K562 (cell line): Measurements from ENCODE around the gene TMEM116. TPM values are rescaled to one million over a fixed set of nuclear protein-coding genes. Genes with fewer than 3 reads are reported as not detected.

Experiments used
- ATAC-seq: fragments of 200-7000 bp; cut with Tn5 transposase; 3 replicates; pipeline ENCODE4 v1.9.1; 2020; ENCODE audit warnings: moderate library complexity
- BruUV-seq: library from RNA; stranded (reverse); fragments of 400-500 nt; replicated peaks from 2 replicates; lab custom pipeline; 2021; lab: Mats Ljungman, UMichigan
- CTCF ChIA-PET: fragments of 300-600 bp; formaldehyde crosslinking; extraction: SDS; loops from one replicate; lab custom pipeline; 2021; ENCODE audit warnings: low intra/inter-chr PET ratio; lab: Yijun Ruan, JAX
- POLR2A ChIA-PET: fragments of 300-600, 350-650 bp; sonication (Branson Sonifier 250); formaldehyde crosslinking; extraction: SDS; loops from one replicate; lab custom pipeline; 2021; ENCODE audit warnings: antibody characterized with exemption, inconsistent platforms; lab: Yijun Ruan, JAX
- DNase-seq, 4 experiments: peaks; one replicate each; pipeline versions ENCODE4 v3.0.0 to v3.0.0-alpha.2; 2011 to 2018; ENCODE audit warnings: low spot score in 3 of 4, mixed read lengths in 3 of 4; ENCODE audit errors: extremely low read depth in 1 of 4
- FAIRE-seq: peaks from 2 replicates; lab custom pipeline; 2011; peaks lifted over from hg19 to GRCh38; lab: Jason Lieb, UNC
- H2AFZ ChIP-seq: 2 replicates; pipeline ENCODE4 v1.6.0; 2011; ENCODE audit warnings: low read depth, low read length, control low read depth, inconsistent platforms
- H3K27ac ChIP-seq: fragments of 200-600 bp; 3 replicates; pipeline ENCODE4 v1.8.0; 2011; ENCODE audit warnings: low read depth, mild to moderate bottlenecking, control low read depth, inconsistent platforms, low read length, moderate library complexity, mixed read lengths; ENCODE audit errors: extremely low read depth
- H3K27me3 ChIP-seq, 2 experiments: fragments of 300-600 bp in 1 of 2; 2 replicates in 1 of 2; 3 replicates in 1 of 2; pipeline versions ENCODE4 v1.6.0 to v1.8.0; 2011; ENCODE audit warnings: inconsistent platforms in 2 of 2, low read length in 2 of 2, mild to moderate bottlenecking in 1 of 2, mixed read lengths in 1 of 2, moderate library complexity in 1 of 2; ENCODE audit not compliant: control insufficient read depth in 2 of 2, insufficient read depth in 2 of 2
- H3K36me3 ChIP-seq: fragments of 300-600 bp; 3 replicates; pipeline ENCODE4 v1.8.0; 2011; ENCODE audit warnings: mild to moderate bottlenecking, low read length, inconsistent platforms; ENCODE audit not compliant: control insufficient read depth, insufficient read depth
- H3K4me1 ChIP-seq, 2 experiments: fragments of 200-600 bp in 1 of 2; replicated peaks in 1 of 2; 2 replicates in 1 of 2; 3 replicates in 1 of 2; pipeline versions ENCODE4 v1.5.1 to v1.8.0; 2011; ENCODE audit warnings: inconsistent platforms in 2 of 2, low read length in 2 of 2, mild to moderate bottlenecking in 1 of 2, mixed read lengths in 1 of 2, moderate library complexity in 1 of 2; ENCODE audit not compliant: control insufficient read depth in 2 of 2, insufficient read depth in 2 of 2
- H3K4me2 ChIP-seq: 2 replicates; pipeline ENCODE4 v1.6.1; 2011; ENCODE audit warnings: low read length, control low read depth, inconsistent platforms, mixed read lengths; ENCODE audit not compliant: insufficient read depth
- H3K4me3 ChIP-seq: fragments of 200-600 bp; sonication (generic), shearing (Covaris generic); 2 replicates; pipeline ENCODE4 v1.5.1; 2016; ENCODE audit warnings: control low read depth, inconsistent platforms
- H3K79me2 ChIP-seq: fragments of 200-600 bp; 3 replicates; pipeline ENCODE4 v1.8.0; 2011; ENCODE audit warnings: low read length, inconsistent platforms; ENCODE audit not compliant: control insufficient read depth, insufficient read depth
- H3K9ac ChIP-seq, 2 experiments: 2 replicates each; pipeline versions ENCODE4 v1.6.0 to v1.6.1; 2011; ENCODE audit warnings: low read depth in 2 of 2, low read length in 2 of 2, control low read depth in 1 of 2, inconsistent platforms in 1 of 2, mild to moderate bottlenecking in 1 of 2, mixed read lengths in 1 of 2; ENCODE audit not compliant: insufficient read depth in 1 of 2
- H3K9me1 ChIP-seq: one replicate; pipeline ENCODE4 v1.6.0; 2011; ENCODE audit warnings: inconsistent platforms, mild to moderate bottlenecking, low read length, moderate library complexity; ENCODE audit not compliant: control insufficient read depth, insufficient read depth
- H3K9me3 ChIP-seq: replicated peaks from 2 replicates; pipeline ENCODE4 v1.5.1; 2011; ENCODE audit warnings: low read depth, low read length, inconsistent platforms; ENCODE audit not compliant: control insufficient read depth, insufficient read depth
- H4K20me1 ChIP-seq: replicated peaks from 2 replicates; pipeline ENCODE4 v1.6.1; 2011; ENCODE audit warnings: low read length, inconsistent platforms, mixed read lengths; ENCODE audit not compliant: control insufficient read depth, insufficient read depth
- ATF4 ChIP-seq: fragments of 450-650 bp; formaldehyde crosslinking; IDR thresholded peaks from 2 replicates; pipeline ENCODE4 v1.4.0; 2022; ENCODE audit warnings: mild to moderate bottlenecking, moderate library complexity
- ETS2 ChIP-seq: IDR thresholded peaks from 2 replicates; pipeline ENCODE4 v1.6.1; 2016; ENCODE audit warnings: borderline replicate concordance, missing genetic modification characterization, mild to moderate bottlenecking, moderate library complexity, missing compliant biosample characterization; ENCODE audit not compliant: poor library complexity, severe bottlenecking
- GTF2A2 ChIP-seq: IDR thresholded peaks from 2 replicates; pipeline ENCODE4 v1.6.1; 2016; ENCODE audit warnings: mild to moderate bottlenecking, missing genetic modification characterization, missing compliant biosample characterization
- MEF2D ChIP-seq: conservative IDR thresholded peaks from 2 replicates; pipeline ENCODE4 v1.6.1; 2016; ENCODE audit warnings: low read depth, missing genetic modification characterization, missing compliant biosample characterization
- NCOA4 ChIP-seq: fragments of 450-650 bp; IDR thresholded peaks from 2 replicates; pipeline ENCODE4 v1.6.1; 2018; ENCODE audit warnings: mild to moderate bottlenecking; ENCODE audit not compliant: partially characterized antibody
- PBX2 ChIP-seq, 2 experiments: IDR thresholded peaks in 1 of 2; conservative IDR thresholded peaks in 1 of 2; 2 replicates each; pipeline ENCODE4 v1.6.1; 2016; ENCODE audit warnings: low read depth in 2 of 2, mild to moderate bottlenecking in 1 of 2, missing compliant biosample characterization in 1 of 2, missing genetic modification characterization in 1 of 2, moderate library complexity in 1 of 2
- TEAD4 ChIP-seq, 2 experiments: sonication (generic) in 1 of 2; formaldehyde crosslinking in 1 of 2; IDR thresholded peaks; 2 replicates each; pipeline versions ENCODE4 v1.6.1 to v1.8.0; 2012 to 2022; ENCODE audit warnings: borderline replicate concordance in 1 of 2, inconsistent platforms in 1 of 2, low read length in 1 of 2, mild to moderate bottlenecking in 1 of 2, missing genetic modification reagents in 1 of 2
- ZNF12 ChIP-seq: sonication (generic); formaldehyde crosslinking; IDR thresholded peaks from 2 replicates; pipeline ENCODE4 v1.4.0; 2020; ENCODE audit warnings: mild to moderate bottlenecking, missing genetic modification reagents
- ZNF740 ChIP-seq, 3 experiments: fragments of 200-800 bp in 1 of 3; sonication (Bioruptor generic) in 1 of 3; sonication (generic) in 1 of 3; formaldehyde crosslinking in 1 of 3; IDR thresholded peaks; 2 replicates each; pipeline versions ENCODE4 v1.6.1 to v1.8.0; 2016 to 2022; ENCODE audit warnings: mild to moderate bottlenecking in 2 of 3, missing compliant biosample characterization in 2 of 3, missing genetic modification characterization in 2 of 3, missing genetic modification reagents in 1 of 3
- ZNF766 ChIP-seq: fragments of 200-800 bp; sonication (Bioruptor generic); conservative IDR thresholded peaks from 2 replicates; pipeline ENCODE4 v1.6.1; 2016; ENCODE audit warnings: missing genetic modification characterization, missing compliant biosample characterization
- WGBS: fragments of 100-300 bp; shearing (Covaris generic); methylation state at CpG from one replicate; pipeline ENCODE4 v1.1.6; 2016; ENCODE audit warnings: low coverage, mixed read lengths; ENCODE audit not compliant: insufficient coverage; ENCODE audit errors: missing lambda C conversion rate; 5-methylcytosine and 5-hydroxymethylcytosine counted together
- in situ Hi-C: fragments of 300-500 bp; cut with MboI; formaldehyde crosslinking; loops from 4 replicates; pipeline ENCODE4 v1.15.0; 2018; ENCODE audit warnings: inconsistent platforms, mixed read lengths
- intact Hi-C: fragments of 100-400 bp; cut with micrococcal nuclease; formaldehyde crosslinking; loops from 2 replicates; pipeline ENCODE4 v1.14.2; 2022
- polyA plus RNA-seq, 8 experiments: library from polyadenylated mRNA; depleted of rRNA in 4 of 8; stranded (reverse) in 5 of 8; unstranded in 3 of 8; fragments of >200 nt; fragmentation: Nextera tagmentation in 2 of 8; fragmentation: Illumina TruSeq in 1 of 8; extraction: Ambion mirVana in 2 of 8; extraction: Trizol in 1 of 8; gene quantifications; 2 replicates each; pipeline versions ENCODE4 v1.2.1 to v1.2.3, GENCODE V29; 2011 to 2014; ENCODE audit warnings: inconsistent platforms in 1 of 8, missing spikeins in 1 of 8
- total RNA-seq, 7 experiments: library from RNA; depleted of rRNA in 6 of 7; stranded (reverse); fragments of >200 nt in 6 of 7; fragmentation: Illumina TruSeq in 2 of 7; extraction: Trizol in 2 of 7; gene quantifications; 2 replicates each; pipeline versions ENCODE4 v1.2.1 to v1.2.3, GENCODE V29; 2011 to 2021; ENCODE audit warnings: low replicate concordance in 1 of 7

TMEM116 gene
- total and polyA plus RNA-seq, 9 of the 15 experiments (the other 6 are each of a cell fraction or from before 2014, with no cell fraction given), result 5.2 to 78.6 (median 13.9) TPM

GRCh38 chr12:111927346-111927745, 85.6 kb downstream of the TMEM116 start:
- FAIRE-seq (no peak), ATAC-seq (no peak), DNase-seq (no peak)
- POLR2A ChIA-PET, result interaction anchor here (0.7 kb wide), 1 partner anchor 108 kb away, joined by 3 read pairs; no protein-coding TSS in a partner anchor
- H3K36me3 ChIP-seq, result no peaks in the 10 kb centered on the region; the same call in 2 of the 3 replicates
- H3K4me2 ChIP-seq, result no peak overlapping the region
- no peaks in the 10 kb centered on the region for H3K79me2 ChIP-seq
- intact Hi-C loops (no loop called here), in situ Hi-C loops (no loop called here)
- no peak overlapping the region for H3K4me3 ChIP-seq
- no peaks in the 10 kb centered on the region for H3K9me1 ChIP-seq
- no TSS peak for BruUV-seq
- 56% methylated on average over 5 of the region's 5 CpGs for WGBS
- H4K20me1 ChIP-seq, result no peaks in the 10 kb centered on the region
- H3K27me3 ChIP-seq, result no peaks in the 10 kb centered on the region
- CTCF ChIA-PET, result interaction anchor here (0.6 kb wide), 1 partner anchor 56 kb away, joined by 3 read pairs; no protein-coding TSS in a partner anchor
- H2AFZ ChIP-seq, result no peak overlapping the region
- H3K9ac ChIP-seq, result no peak overlapping the region
- H3K9me3 ChIP-seq, result no peaks in the 10 kb centered on the region
- H3K4me1 ChIP-seq, result no peaks in the 10 kb centered on the region
- H3K27ac ChIP-seq, result no peak overlapping the region
- TF ChIP-seq ATF4 (CRISPR knock-in tag), result no peak
- TF ChIP-seq NCOA4, result no peak
- TF ChIP-seq TEAD4 (IDR thresholded peaks at IDR 0.05; ENCODE audit: low read length), result no peak
- no peak for TF ChIP-seq TEAD4 (CRISPR knock-in tag; IDR thresholded peaks at IDR 0.05; ENCODE audit: borderline replicate concordance)
- TF ChIP-seq ZNF766 (CRISPR knock-in tag), result no peak
- TF ChIP-seq GTF2A2, result no peak
- TF ChIP-seq ZNF12 (CRISPR knock-in tag), result no peak
- no peak for TF ChIP-seq PBX2 (CRISPR knock-in tag; IDR thresholded peaks at IDR 0.05; ENCODE audit: low read depth)
- no peak for TF ChIP-seq PBX2 (tag; conservative IDR thresholded peaks at IDR 0.05; ENCODE audit: low read depth)
- TF ChIP-seq MEF2D (tag), result no peak
- no peak for TF ChIP-seq ETS2 (tag)
- no peak for TF ChIP-seq ZNF740 (CRISPR knock-in tag; IDR thresholded peaks at IDR 0.05)
- no peak for TF ChIP-seq ZNF740 (tag; IDR thresholded peaks at IDR 0.05)
